H9 (cell line): ENCODE data around the gene CASP10. TPM values are rescaled to one million over a fixed set of nuclear protein-coding genes. Genes with fewer than 3 reads are reported as not detected.

Experiments used
- DNase-seq: peaks from one replicate; pipeline ENCODE4 v3.0.0-alpha.2; 2017
- H2AFZ ChIP-seq: one replicate; pipeline ENCODE4 v1.6.1; 2013; ENCODE audit warnings: mild to moderate bottlenecking, low read length, control low read depth, moderate library complexity
- H2AK5ac ChIP-seq: 2 replicates; pipeline ENCODE4 v1.6.1; 2013; ENCODE audit warnings: low read length, control low read depth, mixed read lengths; ENCODE audit not compliant: insufficient read length
- H2BK120ac ChIP-seq: one replicate; pipeline ENCODE4 v1.6.1; 2013; ENCODE audit warnings: low read depth, mild to moderate bottlenecking, low read length, control low read depth, inconsistent platforms; ENCODE audit not compliant: poor library complexity, severe bottlenecking
- H2BK12ac ChIP-seq: 2 replicates; pipeline ENCODE4 v1.6.1; 2013; ENCODE audit warnings: low read length, control low read depth, mixed read lengths, low read depth; ENCODE audit not compliant: insufficient read length
- H2BK15ac ChIP-seq: 2 replicates; pipeline ENCODE4 v1.6.1; 2013; ENCODE audit warnings: low read depth, low read length, control low read depth
- H2BK20ac ChIP-seq: one replicate; pipeline ENCODE4 v1.6.1; 2013; ENCODE audit warnings: low read depth, mild to moderate bottlenecking, low read length, control low read depth, inconsistent platforms; ENCODE audit not compliant: poor library complexity, severe bottlenecking
- H2BK5ac ChIP-seq: 2 replicates; pipeline ENCODE4 v1.6.1; 2013; ENCODE audit warnings: low read length, control low read depth, mixed read lengths; ENCODE audit not compliant: insufficient read length
- H3K14ac ChIP-seq: 2 replicates; pipeline ENCODE4 v1.6.1; 2013; ENCODE audit warnings: low read length, control low read depth; ENCODE audit not compliant: insufficient read depth
- H3K18ac ChIP-seq: 2 replicates; pipeline ENCODE4 v1.6.1; 2013; ENCODE audit warnings: low read depth, mild to moderate bottlenecking, mixed read lengths, low read length, control low read depth; ENCODE audit not compliant: insufficient read length
- H3K23ac ChIP-seq: 2 replicates; pipeline ENCODE4 v1.6.1; 2013; ENCODE audit warnings: low read length, control low read depth, mixed read lengths, low read depth; ENCODE audit not compliant: insufficient read length
- H3K23me2 ChIP-seq: 2 replicates; pipeline ENCODE4 v1.6.1; 2013; ENCODE audit warnings: low read depth, mild to moderate bottlenecking, mixed read lengths, low read length, control low read depth; ENCODE audit not compliant: insufficient read length, poor library complexity, severe bottlenecking
- H3K27ac ChIP-seq: 2 replicates; pipeline ENCODE4 v1.5.1; 2013; ENCODE audit warnings: low read length, control low read depth, mixed read lengths, low read depth; ENCODE audit not compliant: insufficient read length
- H3K27me3 ChIP-seq: 2 replicates; pipeline ENCODE4 v1.6.1; 2013; ENCODE audit warnings: low read length, control low read depth, inconsistent platforms; ENCODE audit not compliant: insufficient read depth
- H3K4ac ChIP-seq: 2 replicates; pipeline ENCODE4 v1.6.1; 2013; ENCODE audit warnings: low read depth, mild to moderate bottlenecking, control low read depth, inconsistent platforms, low read length, moderate library complexity
- H3K4me1 ChIP-seq: 2 replicates; pipeline ENCODE4 v1.6.1; 2013; ENCODE audit warnings: low read length, control low read depth, inconsistent platforms; ENCODE audit not compliant: insufficient read depth
- H3K4me2 ChIP-seq: 2 replicates; pipeline ENCODE4 v1.6.1; 2013; ENCODE audit warnings: low read length, control low read depth, mixed read lengths; ENCODE audit not compliant: insufficient read length, insufficient read depth
- H3K56ac ChIP-seq: 2 replicates; pipeline ENCODE4 v1.6.1; 2013; ENCODE audit warnings: low read depth, mild to moderate bottlenecking, mixed read lengths, low read length, control low read depth; ENCODE audit not compliant: insufficient read length
- H3K79me1 ChIP-seq: 2 replicates; pipeline ENCODE4 v1.6.1; 2013; ENCODE audit warnings: low read depth, mild to moderate bottlenecking, moderate library complexity, low read length, control low read depth, inconsistent platforms; ENCODE audit not compliant: insufficient read depth, poor library complexity, severe bottlenecking
- H3K79me2 ChIP-seq: 2 replicates; pipeline ENCODE4 v1.6.1; 2013; ENCODE audit warnings: low read length, control low read depth, inconsistent platforms; ENCODE audit not compliant: insufficient read depth
- H3K9ac ChIP-seq: 2 replicates; pipeline ENCODE4 v1.6.1; 2013; ENCODE audit warnings: low read length, control low read depth, mixed read lengths; ENCODE audit not compliant: insufficient read length; ENCODE audit errors: extremely low read depth
- H3K9me3 ChIP-seq: one replicate; pipeline ENCODE4 v1.6.1; 2013; ENCODE audit warnings: low read depth, low read length, inconsistent platforms; ENCODE audit not compliant: control insufficient read depth
- H3T11ph ChIP-seq: one replicate; pipeline ENCODE4 v1.6.1; 2013; ENCODE audit warnings: mild to moderate bottlenecking, low read length, control low read depth, inconsistent platforms
- H4K20me1 ChIP-seq: one replicate; pipeline ENCODE4 v1.6.1; 2013; ENCODE audit not compliant: control insufficient read depth, insufficient read length, insufficient read depth
- H4K5ac ChIP-seq: 2 replicates; pipeline ENCODE4 v1.6.1; 2013; ENCODE audit warnings: low read depth, mild to moderate bottlenecking, mixed read lengths, low read length, control low read depth; ENCODE audit not compliant: insufficient read length
- H4K8ac ChIP-seq: replicated peaks from 2 replicates; pipeline ENCODE4 v1.6.1; 2013; ENCODE audit warnings: low read length, control low read depth, mixed read lengths, low read depth; ENCODE audit not compliant: insufficient read length
- H4K91ac ChIP-seq: 2 replicates; pipeline ENCODE4 v1.6.1; 2013; ENCODE audit warnings: low read depth, mild to moderate bottlenecking, moderate library complexity, mixed read lengths, low read length, control low read depth; ENCODE audit not compliant: insufficient read length
- H3K27ac Mint-ChIP-seq, 3 experiments: 2 replicates in 2 of 3; 3 replicates in 1 of 3; pipeline ENCODE4 v1.8.0; 2020 to 2021; ENCODE audit warnings: mixed read lengths in 3 of 3, mild to moderate bottlenecking in 1 of 3, moderate library complexity in 1 of 3
- H3K27me3 Mint-ChIP-seq: 2 replicates; pipeline ENCODE4 v1.8.0; 2021; ENCODE audit warnings: low read depth, mild to moderate bottlenecking, moderate library complexity, mixed read lengths
- H3K36me3 Mint-ChIP-seq, 3 experiments: 2 replicates in 2 of 3; 3 replicates in 1 of 3; pipeline ENCODE4 v1.8.0; 2020 to 2021; ENCODE audit warnings: low read depth in 3 of 3, mixed read lengths in 3 of 3; ENCODE audit not compliant: insufficient read depth in 1 of 3
- H3K4me1 Mint-ChIP-seq, 2 experiments: 2 replicates each; pipeline ENCODE4 v1.8.0; 2020; ENCODE audit warnings: mixed read lengths in 2 of 2
- H3K4me3 Mint-ChIP-seq, 2 experiments: 2 replicates in 1 of 2; 3 replicates in 1 of 2; pipeline ENCODE4 v1.8.0; 2020 to 2021; ENCODE audit warnings: mild to moderate bottlenecking in 2 of 2, mixed read lengths in 2 of 2, moderate library complexity in 1 of 2
- H3K9me3 Mint-ChIP-seq, 2 experiments: 2 replicates in 1 of 2; 3 replicates in 1 of 2; pipeline ENCODE4 v1.8.0; 2020; ENCODE audit warnings: mild to moderate bottlenecking in 2 of 2, mixed read lengths in 2 of 2, moderate library complexity in 1 of 2
- CTCF ChIP-seq: fragments of 200-600 bp; sonication (generic); conservative IDR thresholded peaks from 3 replicates; pipeline ENCODE4 v1.8.0; 2021; ENCODE audit warnings: antibody characterized with exemption, mild to moderate bottlenecking
- WGBS: extraction: QIAGEN DNeasy Blood & Tissue Kit; methylation state at CpG from one replicate; pipeline ENCODE4 v1.1.7; 2013; ENCODE audit warnings: missing lambda C conversion rate, low lambda C conversion rate, mixed read lengths; ENCODE audit not compliant: insufficient read length; ENCODE audit errors: extremely low coverage; 5-methylcytosine and 5-hydroxymethylcytosine counted together
- total RNA-seq: library from RNA; stranded (reverse); gene quantifications from 2 replicates; pipeline ENCODE4 v1.2.1, GENCODE V29; 2021

Gene CASP10
- total RNA-seq, 1 experiment from 2014 or later, result 2.7 TPM

GRCh38 chr2:201205515-201205849, 22.5 kb downstream of the CASP10 start:
- no peak overlapping the region for H3K14ac ChIP-seq
- Mint-ChIP-seq H3K27me3 (no peaks in the 10 kb centered on the region), H3K36me3 (no peaks in the 10 kb centered on the region), H3K4me3 (no peak overlapping the region), H3K27ac (no peak overlapping the region), H3K9me3 (no peaks in the 10 kb centered on the region), H3K4me1 (peaks cover 7 to 9% of the 10 kb centered on the region in 2 experiments)
- no peak overlapping the region for H4K5ac ChIP-seq
- no CpG with 5 or more reads among the region's 3 CpGs for WGBS
- H3K9ac ChIP-seq, result no peak overlapping the region
- TF ChIP-seq CTCF, result no peak
- H4K8ac ChIP-seq, result no peak overlapping the region
- H3K4me1 ChIP-seq, result no peaks in the 10 kb centered on the region
- no peak overlapping the region for H4K91ac ChIP-seq
- H3K56ac ChIP-seq, result no peak overlapping the region
- H3K4me2 ChIP-seq, result no peak overlapping the region
- no peak overlapping the region for H3K23ac ChIP-seq
- no peak overlapping the region for H2BK15ac ChIP-seq
- H2AK5ac ChIP-seq, result no peak overlapping the region
- H4K20me1 ChIP-seq, result no peaks in the 10 kb centered on the region
- H3K27ac ChIP-seq, result no peak overlapping the region
- no peak for DNase-seq
- no peak overlapping the region for H3K18ac ChIP-seq
- no peak overlapping the region for H2BK12ac ChIP-seq
- no peak overlapping the region for H3T11ph ChIP-seq
- H3K27me3 ChIP-seq, result no peaks in the 10 kb centered on the region
- no peak overlapping the region for H2AFZ ChIP-seq
- no peaks in the 10 kb centered on the region for H3K9me3 ChIP-seq
- H3K23me2 ChIP-seq, result no peaks in the 10 kb centered on the region
- no peak overlapping the region for H3K4ac ChIP-seq
- H2BK20ac ChIP-seq, result no peak overlapping the region
- no peak overlapping the region for H2BK120ac ChIP-seq
- no peaks in the 10 kb centered on the region for H3K79me1 ChIP-seq
- H3K79me2 ChIP-seq, result no peaks in the 10 kb centered on the region
- no peak overlapping the region for H2BK5ac ChIP-seq
